NB4 (cell line): ENCODE measurements around the gene ADORA1.

Experiments used
- DNase-seq: peaks from one replicate; pipeline ENCODE4 v3.0.0; 2010; ENCODE audit warnings: low read depth
- H3K4me3 ChIP-seq: one replicate; pipeline ENCODE4 v1.5.1; 2011; ENCODE audit warnings: mild to moderate bottlenecking, low read depth, low read length, moderate library complexity
- MYC ChIP-seq: IDR thresholded peaks from 2 replicates; pipeline ENCODE4 v1.6.1; 2011; ENCODE audit warnings: low read depth, low read length
- POLR2A ChIP-seq: IDR thresholded peaks from 2 replicates; pipeline ENCODE4 v1.6.1; 2011; ENCODE audit warnings: mild to moderate bottlenecking; ENCODE audit not compliant: insufficient read length; ENCODE audit errors: extremely low read depth
- TF ChIP-seq, protein P1 (sequence below): IDR thresholded peaks from 2 replicates; pipeline ENCODE4 v1.6.1; 2011; ENCODE audit warnings: low read depth, low read length
- TF ChIP-seq, protein P2 (sequence below): IDR thresholded peaks from one replicate; pipeline ENCODE4 v1.5.1; 2012; ENCODE audit warnings: low read depth, low read length

ADORA1 gene

DNA sequence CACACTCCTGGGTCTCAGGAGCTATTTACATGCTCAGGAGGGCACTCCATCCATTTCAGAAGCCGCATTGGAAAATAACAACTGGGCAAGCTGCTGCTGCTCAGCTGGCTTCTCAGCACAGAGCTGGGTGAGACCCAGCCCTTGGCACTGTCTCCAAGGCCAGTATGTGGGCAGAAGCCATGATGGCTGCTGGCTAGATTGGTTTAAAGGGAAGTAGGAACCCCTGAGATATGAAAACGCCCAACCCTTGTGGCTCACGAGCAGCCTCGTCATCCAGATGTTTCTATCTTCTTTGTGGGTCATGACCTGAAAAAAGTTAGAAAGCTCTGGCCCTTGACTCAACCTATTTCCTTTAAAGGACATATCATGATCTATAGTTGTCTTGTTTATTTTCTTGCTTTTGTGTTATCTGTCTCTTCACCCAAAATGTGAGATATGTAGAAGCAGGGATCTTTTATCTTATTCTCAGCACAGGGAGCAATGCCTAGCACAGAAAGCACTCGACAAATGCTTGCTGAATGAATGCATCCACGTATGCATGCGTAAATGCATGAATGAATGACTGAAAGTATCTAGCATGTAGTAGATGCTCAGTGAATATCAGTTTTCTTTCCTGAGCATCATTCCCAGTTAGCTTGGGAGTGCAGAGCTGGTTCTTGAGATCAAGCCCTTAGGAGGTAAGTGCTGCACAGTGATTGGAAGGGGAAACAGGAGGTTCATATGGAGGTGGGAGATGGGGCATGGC, 36.5 kb downstream of the ADORA1 start:
- TF ChIP-seq POLR2A (no peak), MYC (no peak)
- TF ChIP-seq, protein P1, sequence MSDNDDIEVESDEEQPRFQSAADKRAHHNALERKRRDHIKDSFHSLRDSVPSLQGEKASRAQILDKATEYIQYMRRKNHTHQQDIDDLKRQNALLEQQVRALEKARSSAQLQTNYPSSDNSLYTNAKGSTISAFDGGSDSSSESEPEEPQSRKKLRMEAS = no peak
- TF ChIP-seq, protein P2, sequence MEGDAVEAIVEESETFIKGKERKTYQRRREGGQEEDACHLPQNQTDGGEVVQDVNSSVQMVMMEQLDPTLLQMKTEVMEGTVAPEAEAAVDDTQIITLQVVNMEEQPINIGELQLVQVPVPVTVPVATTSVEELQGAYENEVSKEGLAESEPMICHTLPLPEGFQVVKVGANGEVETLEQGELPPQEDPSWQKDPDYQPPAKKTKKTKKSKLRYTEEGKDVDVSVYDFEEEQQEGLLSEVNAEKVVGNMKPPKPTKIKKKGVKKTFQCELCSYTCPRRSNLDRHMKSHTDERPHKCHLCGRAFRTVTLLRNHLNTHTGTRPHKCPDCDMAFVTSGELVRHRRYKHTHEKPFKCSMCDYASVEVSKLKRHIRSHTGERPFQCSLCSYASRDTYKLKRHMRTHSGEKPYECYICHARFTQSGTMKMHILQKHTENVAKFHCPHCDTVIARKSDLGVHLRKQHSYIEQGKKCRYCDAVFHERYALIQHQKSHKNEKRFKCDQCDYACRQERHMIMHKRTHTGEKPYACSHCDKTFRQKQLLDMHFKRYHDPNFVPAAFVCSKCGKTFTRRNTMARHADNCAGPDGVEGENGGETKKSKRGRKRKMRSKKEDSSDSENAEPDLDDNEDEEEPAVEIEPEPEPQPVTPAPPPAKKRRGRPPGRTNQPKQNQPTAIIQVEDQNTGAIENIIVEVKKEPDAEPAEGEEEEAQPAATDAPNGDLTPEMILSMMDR = no peak
- DNase-seq = no peak
- no peak overlapping the region for H3K4me3 ChIP-seq

DNA sequence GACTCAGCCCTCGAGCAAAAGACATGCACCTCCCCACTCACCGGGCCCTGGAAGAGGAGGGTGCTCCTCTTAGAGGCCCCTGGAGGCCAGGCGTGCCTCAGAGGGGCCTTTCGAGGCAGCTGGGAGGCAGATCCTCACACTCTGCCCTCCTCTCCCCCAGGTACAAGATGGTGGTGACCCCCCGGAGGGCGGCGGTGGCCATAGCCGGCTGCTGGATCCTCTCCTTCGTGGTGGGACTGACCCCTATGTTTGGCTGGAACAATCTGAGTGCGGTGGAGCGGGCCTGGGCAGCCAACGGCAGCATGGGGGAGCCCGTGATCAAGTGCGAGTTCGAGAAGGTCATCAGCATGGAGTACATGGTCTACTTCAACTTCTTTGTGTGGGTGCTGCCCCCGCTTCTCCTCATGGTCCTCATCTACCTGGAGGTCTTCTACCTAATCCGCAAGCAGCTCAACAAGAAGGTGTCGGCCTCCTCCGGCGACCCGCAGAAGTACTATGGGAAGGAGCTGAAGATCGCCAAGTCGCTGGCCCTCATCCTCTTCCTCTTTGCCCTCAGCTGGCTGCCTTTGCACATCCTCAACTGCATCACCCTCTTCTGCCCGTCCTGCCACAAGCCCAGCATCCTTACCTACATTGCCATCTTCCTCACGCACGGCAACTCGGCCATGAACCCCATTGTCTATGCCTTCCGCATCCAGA, 37.7 kb downstream of the ADORA1 start:
- TF ChIP-seq POLR2A (no peak), MYC (no peak)
- TF ChIP-seq, protein P1 = no peak
- TF ChIP-seq, protein P2 = no peak
- no peak for DNase-seq
- H3K4me3 ChIP-seq = no peak overlapping the region

DNA sequence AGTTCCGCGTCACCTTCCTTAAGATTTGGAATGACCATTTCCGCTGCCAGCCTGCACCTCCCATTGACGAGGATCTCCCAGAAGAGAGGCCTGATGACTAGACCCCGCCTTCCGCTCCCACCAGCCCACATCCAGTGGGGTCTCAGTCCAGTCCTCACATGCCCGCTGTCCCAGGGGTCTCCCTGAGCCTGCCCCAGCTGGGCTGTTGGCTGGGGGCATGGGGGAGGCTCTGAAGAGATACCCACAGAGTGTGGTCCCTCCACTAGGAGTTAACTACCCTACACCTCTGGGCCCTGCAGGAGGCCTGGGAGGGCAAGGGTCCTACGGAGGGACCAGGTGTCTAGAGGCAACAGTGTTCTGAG, 38.3 kb downstream of the ADORA1 start:
- no peak for DNase-seq
- H3K4me3 ChIP-seq = no peak overlapping the region
- TF ChIP-seq, protein P1 = no peak
- TF ChIP-seq, protein P2 = no peak
- TF ChIP-seq POLR2A (no peak), MYC (no peak)

DNA sequence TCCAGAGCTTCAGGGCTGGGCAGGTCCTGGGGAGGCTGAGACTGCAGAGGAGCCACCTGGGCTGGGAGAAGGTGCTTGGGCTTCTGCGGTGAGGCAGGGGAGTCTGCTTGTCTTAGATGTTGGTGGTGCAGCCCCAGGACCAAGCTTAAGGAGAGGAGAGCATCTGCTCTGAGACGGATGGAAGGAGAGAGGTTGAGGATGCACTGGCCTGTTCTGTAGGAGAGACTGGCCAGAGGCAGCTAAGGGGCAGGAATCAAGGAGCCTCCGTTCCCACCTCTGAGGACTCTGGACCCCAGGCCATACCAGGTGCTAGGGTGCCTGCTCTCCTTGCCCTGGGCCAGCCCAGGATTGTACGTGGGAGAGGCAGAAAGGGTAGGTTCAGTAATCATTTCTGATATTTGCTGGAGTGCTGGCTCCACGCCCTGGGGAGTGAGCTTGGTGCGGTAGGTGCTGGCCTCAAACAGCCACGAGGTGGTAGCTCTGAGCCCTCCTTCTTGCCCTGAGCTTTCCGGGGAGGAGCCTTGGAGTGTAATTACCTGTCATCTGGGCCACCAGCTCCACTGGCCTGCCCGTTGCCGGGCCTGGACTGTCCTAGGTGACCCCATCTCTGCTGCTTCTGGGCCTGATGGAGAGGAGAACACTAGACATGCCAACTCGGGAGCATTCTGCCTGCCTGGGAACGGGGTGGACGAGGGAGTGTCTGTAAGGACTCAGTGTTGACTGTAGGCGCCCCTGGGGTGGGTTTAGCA, 38.8 kb downstream of the ADORA1 start:
- TF ChIP-seq, protein P2 = peak; percentile 25
- no peak for TF ChIP-seq POLR2A
- H3K4me3 ChIP-seq = no peak overlapping the region
- DNase-seq = peak; percentile 54

DNA sequence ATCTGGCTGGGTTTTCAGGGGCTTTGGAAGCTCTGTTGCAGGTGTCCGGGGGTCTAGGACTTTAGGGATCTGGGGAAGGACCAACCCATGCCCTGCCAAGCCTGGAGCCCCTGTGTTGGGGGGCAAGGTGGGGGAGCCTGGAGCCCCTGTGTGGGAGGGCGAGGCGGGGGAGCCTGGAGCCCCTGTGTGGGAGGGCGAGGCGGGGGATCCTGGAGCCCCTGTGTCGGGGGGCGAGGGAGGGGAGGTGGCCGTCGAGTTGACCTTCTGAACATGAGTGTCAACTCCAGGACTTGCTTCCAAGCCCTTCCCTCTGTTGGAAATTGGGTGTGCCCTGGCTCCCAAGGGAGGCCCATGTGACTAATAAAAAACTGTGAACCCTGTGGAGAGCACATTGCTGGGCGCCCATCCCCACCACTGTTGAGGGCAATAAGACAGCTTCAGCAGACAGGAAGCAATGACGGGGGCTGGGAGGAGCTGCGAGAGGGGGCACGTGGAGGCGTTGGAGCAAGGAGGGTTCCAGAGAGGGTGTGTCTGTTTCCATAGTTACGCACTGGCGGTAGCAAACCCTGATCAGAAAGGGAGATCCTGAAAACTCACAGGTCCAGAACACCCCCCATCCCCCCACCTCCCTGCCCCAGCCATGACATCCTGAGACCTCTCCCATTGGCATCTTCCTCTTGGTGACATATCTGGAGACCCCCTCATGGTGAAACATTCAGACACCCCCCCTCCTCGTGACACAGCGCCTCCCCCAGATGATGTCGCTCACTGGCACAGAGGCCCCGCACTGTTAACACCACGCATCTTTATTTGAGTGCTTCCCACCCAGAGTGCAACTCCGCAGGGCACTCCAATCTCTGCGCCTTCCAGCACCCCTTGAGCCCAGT, 39.7 kb downstream of the ADORA1 start:
- peak; percentile 74 for DNase-seq
- no peak overlapping the region for H3K4me3 ChIP-seq
- TF ChIP-seq, protein P1 = peak; percentile 51
- TF ChIP-seq, protein P2 = no peak
- peak; percentile 45; the same call in 1 of the 2 replicates for TF ChIP-seq MYC
